Tibial nerve (tissue), 3 donors: ENCODE data around the gene LRFN2.

ENCODE experiments used
- POLR2A ChIP-seq, 2 donors: fragments of 450-650 bp; IDR thresholded peaks; one replicate each; pipeline ENCODE4 v1.6.1; 2017; ENCODE audit warnings: antibody characterized with exemption in 2 of 2, mild to moderate bottlenecking in 2 of 2, moderate library complexity in 2 of 2
- TF ChIP-seq, protein P1 (sequence below), 5 experiments: fragments of 200-600 bp in 3 of 5; fragments of 450-650 bp in 2 of 5; sonication (generic) in 3 of 5; IDR thresholded peaks; one replicate each; pipeline ENCODE4 v1.5.1; 2016 to 2019; ENCODE audit warnings: antibody characterized with exemption in 5 of 5, mild to moderate bottlenecking in 3 of 5, moderate library complexity in 2 of 5

DNA sequence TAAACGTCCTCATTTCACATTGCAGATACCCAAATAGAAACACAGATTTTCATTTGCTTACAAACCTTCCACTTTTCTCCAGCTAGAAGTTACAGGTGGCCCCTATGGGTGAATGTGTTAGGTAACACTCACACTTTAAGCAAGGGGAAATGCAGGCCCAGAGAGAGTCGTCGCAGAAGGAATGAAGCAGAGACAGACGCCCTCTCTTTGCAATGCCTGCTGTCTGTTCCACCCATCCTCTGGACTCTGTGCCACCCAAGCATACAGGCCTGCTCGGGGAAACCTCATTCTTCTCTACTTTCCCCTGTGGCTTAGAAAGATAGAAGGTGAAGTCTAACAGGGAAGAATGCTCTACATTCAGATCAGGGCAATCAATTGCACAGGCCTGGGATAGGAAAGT, 57.2 kb downstream of the LRFN2 start:
- TF ChIP-seq, protein P1, sequence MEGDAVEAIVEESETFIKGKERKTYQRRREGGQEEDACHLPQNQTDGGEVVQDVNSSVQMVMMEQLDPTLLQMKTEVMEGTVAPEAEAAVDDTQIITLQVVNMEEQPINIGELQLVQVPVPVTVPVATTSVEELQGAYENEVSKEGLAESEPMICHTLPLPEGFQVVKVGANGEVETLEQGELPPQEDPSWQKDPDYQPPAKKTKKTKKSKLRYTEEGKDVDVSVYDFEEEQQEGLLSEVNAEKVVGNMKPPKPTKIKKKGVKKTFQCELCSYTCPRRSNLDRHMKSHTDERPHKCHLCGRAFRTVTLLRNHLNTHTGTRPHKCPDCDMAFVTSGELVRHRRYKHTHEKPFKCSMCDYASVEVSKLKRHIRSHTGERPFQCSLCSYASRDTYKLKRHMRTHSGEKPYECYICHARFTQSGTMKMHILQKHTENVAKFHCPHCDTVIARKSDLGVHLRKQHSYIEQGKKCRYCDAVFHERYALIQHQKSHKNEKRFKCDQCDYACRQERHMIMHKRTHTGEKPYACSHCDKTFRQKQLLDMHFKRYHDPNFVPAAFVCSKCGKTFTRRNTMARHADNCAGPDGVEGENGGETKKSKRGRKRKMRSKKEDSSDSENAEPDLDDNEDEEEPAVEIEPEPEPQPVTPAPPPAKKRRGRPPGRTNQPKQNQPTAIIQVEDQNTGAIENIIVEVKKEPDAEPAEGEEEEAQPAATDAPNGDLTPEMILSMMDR (IDR thresholded peaks at IDR 0.05), result no peak
- no peak for TF ChIP-seq POLR2A (IDR thresholded peaks at IDR 0.05)
